OCI-LY7 (cell line): ENCODE measurements around the gene HID1. TPM values are rescaled to one million over a fixed set of nuclear protein-coding genes. Genes with fewer than 3 reads are reported as not detected.

Experiments used
- BruUV-seq: library from RNA; stranded (reverse); fragments of 400-500 nt; replicated peaks from 2 replicates; lab custom pipeline; 2021; lab: Mats Ljungman, UMichigan
- CTCF ChIA-PET: fragments of 300-600 bp; sonication (Branson Sonifier 250); formaldehyde crosslinking; loops from one replicate; lab custom pipeline; 2022; ENCODE audit warnings: antibody characterized with exemption; ENCODE audit not compliant: unreplicated experiment; lab: Charles Lee
- POLR2A ChIA-PET: fragments of 300-600 bp; sonication (Branson Sonifier 250); formaldehyde crosslinking; loops from one replicate; lab custom pipeline; 2022; ENCODE audit warnings: antibody characterized with exemption; lab: Charles Lee
- DNase-seq: peaks from one replicate; pipeline ENCODE4 v3.0.0-alpha.2; 2015; ENCODE audit warnings: low spot score
- H2AFZ ChIP-seq: fragments of 200-600 bp; sonication (generic), shearing (Covaris generic); 2 replicates; pipeline ENCODE4 v1.6.1; 2014; ENCODE audit warnings: mild to moderate bottlenecking, antibody characterized with exemption, low read length, moderate library complexity
- H3K27ac ChIP-seq: fragments of 200-600 bp; sonication (generic); 2 replicates; pipeline ENCODE4 v1.5.1; 2014; ENCODE audit warnings: mixed run types, low read depth, mild to moderate bottlenecking, moderate library complexity, low read length, inconsistent platforms; ENCODE audit not compliant: poor library complexity, severe bottlenecking
- H3K36me3 ChIP-seq: fragments of 200-600 bp; sonication (generic); 2 replicates; pipeline ENCODE4 v1.6.1; 2014; ENCODE audit warnings: mild to moderate bottlenecking, antibody characterized with exemption, low read length, moderate library complexity, mixed read lengths; ENCODE audit not compliant: insufficient read depth
- H3K4me1 ChIP-seq: fragments of 200-600 bp; sonication (generic); 2 replicates; pipeline ENCODE4 v1.5.1; 2014; ENCODE audit warnings: mild to moderate bottlenecking, low read length; ENCODE audit not compliant: insufficient read depth, poor library complexity, severe bottlenecking
- H3K4me2 ChIP-seq: fragments of 200-600 bp; sonication (generic); 2 replicates; pipeline ENCODE4 v1.6.1; 2014; ENCODE audit warnings: mild to moderate bottlenecking, low read length
- H3K4me3 ChIP-seq: fragments of 200-600 bp; sonication (generic); 2 replicates; pipeline ENCODE4 v1.5.1; 2014; ENCODE audit warnings: mild to moderate bottlenecking, low read depth, low read length; ENCODE audit not compliant: poor library complexity, severe bottlenecking
- H3K79me2 ChIP-seq: fragments of 200-600 bp; sonication (generic); 2 replicates; pipeline ENCODE4 v1.6.1; 2016; ENCODE audit warnings: low read depth, mild to moderate bottlenecking, low read length, moderate library complexity, mixed read lengths; ENCODE audit not compliant: insufficient read depth
- H3K9me2 ChIP-seq: fragments of 200-600 bp; sonication (generic); 2 replicates; pipeline ENCODE4 v1.6.1; 2016; ENCODE audit warnings: mild to moderate bottlenecking, low read length, mixed read lengths; ENCODE audit not compliant: insufficient read depth
- H3K9me3 ChIP-seq: fragments of 200-600 bp; sonication (generic); 2 replicates; pipeline ENCODE4 v1.6.1; 2014; ENCODE audit warnings: mild to moderate bottlenecking, mixed run types, low read length, mixed read lengths
- H4K20me1 ChIP-seq: fragments of 200-600 bp; sonication (generic); 2 replicates; pipeline ENCODE4 v1.6.1; 2014; ENCODE audit warnings: mild to moderate bottlenecking, antibody characterized with exemption, low read length, moderate library complexity, mixed read lengths; ENCODE audit not compliant: insufficient read depth
- CTCF ChIP-seq: fragments of 200-600 bp; sonication (generic); conservative IDR thresholded peaks from 2 replicates; pipeline ENCODE4 v1.5.1; 2014; ENCODE audit warnings: mild to moderate bottlenecking, antibody characterized with exemption, low read length, moderate library complexity, mixed read lengths
- EZH2phosphoT487 ChIP-seq: fragments of 200-600 bp; sonication (generic); IDR thresholded peaks from 2 replicates; pipeline ENCODE4 v1.6.1; 2018; ENCODE audit warnings: low read depth, borderline replicate concordance, mild to moderate bottlenecking, mixed run types, antibody characterized with exemption, low read length, moderate library complexity, mixed read lengths
- intact Hi-C: fragments of 100-400 bp; cut with micrococcal nuclease; formaldehyde crosslinking; loops from one replicate; pipeline ENCODE4 v1.10.0; 2022; ENCODE audit not compliant: unreplicated experiment
- total RNA-seq, 2 experiments: library from RNA; depleted of rRNA in 1 of 2; stranded (reverse); fragments of >200 nt in 1 of 2; shearing (Covaris generic) in 1 of 2; gene quantifications; 2 replicates each; pipeline ENCODE4 v1.2.3, GENCODE V29; 2014 to 2022

The HID1 gene
- total RNA-seq, 2 experiments from 2014 or later: 0.35 to 8.5 TPM

GRCh38 chr17:75003070-75003956 is 30.8 kb upstream of the HID1 start:
- H3K4me2 ChIP-seq: no peak overlapping the region
- no peaks in the 10 kb centered on the region for H3K79me2 ChIP-seq
- no peaks in the 10 kb centered on the region for H3K9me3 ChIP-seq
- peaks cover 2% of the 10 kb centered on the region for H3K4me1 ChIP-seq
- no peak for TF ChIP-seq CTCF
- no peak for TF ChIP-seq EZH2phosphoT487
- DNase-seq: no peak
- no peaks in the 10 kb centered on the region for H4K20me1 ChIP-seq
- H3K27ac ChIP-seq: no peak overlapping the region
- no peaks in the 10 kb centered on the region for H3K9me2 ChIP-seq
- POLR2A ChIA-PET: interaction anchor here (1.9 kb wide), 1 partner anchor 10 kb away, joined by 7 read pairs; the partner anchor contains the start of gene MRPL58
- no peak overlapping the region for H2AFZ ChIP-seq
- CTCF ChIA-PET: no interaction called here
- H3K36me3 ChIP-seq: no peaks in the 10 kb centered on the region
- BruUV-seq: no TSS peak
- intact Hi-C loops: no loop called here
- no peak overlapping the region for H3K4me3 ChIP-seq

GRCh38 chr17:75001915-75002843 is 29.6 kb upstream of the HID1 start:
- H3K4me3 ChIP-seq: no peak overlapping the region
- H3K36me3 ChIP-seq: no peaks in the 10 kb centered on the region
- intact Hi-C loops: no loop called here
- no peak overlapping the region for H3K4me2 ChIP-seq
- H3K79me2 ChIP-seq: no peaks in the 10 kb centered on the region
- H2AFZ ChIP-seq: no peak overlapping the region
- H3K4me1 ChIP-seq: no peaks in the 10 kb centered on the region
- no peaks in the 10 kb centered on the region for H3K9me3 ChIP-seq
- H3K27ac ChIP-seq: no peak overlapping the region
- no TSS peak for BruUV-seq
- no peak for DNase-seq
- POLR2A ChIA-PET: interaction anchor here (0.6 to 0.7 kb wide), 3 partner anchors 36 to 495 kb away, joined by 3 read pairs; no protein-coding TSS in a partner anchor
- TF ChIP-seq CTCF (no peak), EZH2phosphoT487 (no peak)
- H3K9me2 ChIP-seq: no peaks in the 10 kb centered on the region
- H4K20me1 ChIP-seq: no peaks in the 10 kb centered on the region
- CTCF ChIA-PET: no interaction called here
